ENCODE measurements around the gene CTNNA1.

The CTNNA1 gene

GRCh38 chr5:138850865-138851435, 97.7 kb downstream of the CTNNA1 start:
- Histone ChIP-seq H3K4me3 (replicated peaks; ENCODE audit: low read depth, low read length) (no peak overlapping the region), H3K27me3 (replicated peaks; ENCODE audit: control insufficient read depth, insufficient read depth, low read length) (no peaks in the 10 kb centered on the region), H3K36me3 (ENCODE audit: control insufficient read depth, insufficient read depth, low read length) (no peaks in the 10 kb centered on the region)
- TF ChIP-seq, protein P1, sequence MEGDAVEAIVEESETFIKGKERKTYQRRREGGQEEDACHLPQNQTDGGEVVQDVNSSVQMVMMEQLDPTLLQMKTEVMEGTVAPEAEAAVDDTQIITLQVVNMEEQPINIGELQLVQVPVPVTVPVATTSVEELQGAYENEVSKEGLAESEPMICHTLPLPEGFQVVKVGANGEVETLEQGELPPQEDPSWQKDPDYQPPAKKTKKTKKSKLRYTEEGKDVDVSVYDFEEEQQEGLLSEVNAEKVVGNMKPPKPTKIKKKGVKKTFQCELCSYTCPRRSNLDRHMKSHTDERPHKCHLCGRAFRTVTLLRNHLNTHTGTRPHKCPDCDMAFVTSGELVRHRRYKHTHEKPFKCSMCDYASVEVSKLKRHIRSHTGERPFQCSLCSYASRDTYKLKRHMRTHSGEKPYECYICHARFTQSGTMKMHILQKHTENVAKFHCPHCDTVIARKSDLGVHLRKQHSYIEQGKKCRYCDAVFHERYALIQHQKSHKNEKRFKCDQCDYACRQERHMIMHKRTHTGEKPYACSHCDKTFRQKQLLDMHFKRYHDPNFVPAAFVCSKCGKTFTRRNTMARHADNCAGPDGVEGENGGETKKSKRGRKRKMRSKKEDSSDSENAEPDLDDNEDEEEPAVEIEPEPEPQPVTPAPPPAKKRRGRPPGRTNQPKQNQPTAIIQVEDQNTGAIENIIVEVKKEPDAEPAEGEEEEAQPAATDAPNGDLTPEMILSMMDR (IDR thresholded peaks at IDR 0.05; ENCODE audit: insufficient read depth, low read length, poor library complexity, severe bottlenecking) = no peak
- no peak for DNase-seq (ENCODE audit: extremely low read depth, insufficient read length)

GRCh38 chr5:138853132-138853531, 99.9 kb downstream of the CTNNA1 start:
- no peak for DNase-seq (ENCODE audit: extremely low read depth, insufficient read length)
- H3K36me3 ChIP-seq (ENCODE audit: control insufficient read depth, insufficient read depth, low read length) = no peaks in the 10 kb centered on the region
- no peaks in the 10 kb centered on the region for H3K27me3 ChIP-seq (replicated peaks; ENCODE audit: control insufficient read depth, insufficient read depth, low read length)
- H3K4me3 ChIP-seq (replicated peaks; ENCODE audit: low read depth, low read length) = no peak overlapping the region
- TF ChIP-seq, protein P1 (IDR thresholded peaks at IDR 0.05; ENCODE audit: insufficient read depth, low read length, poor library complexity, severe bottlenecking) = no peak

DNA sequence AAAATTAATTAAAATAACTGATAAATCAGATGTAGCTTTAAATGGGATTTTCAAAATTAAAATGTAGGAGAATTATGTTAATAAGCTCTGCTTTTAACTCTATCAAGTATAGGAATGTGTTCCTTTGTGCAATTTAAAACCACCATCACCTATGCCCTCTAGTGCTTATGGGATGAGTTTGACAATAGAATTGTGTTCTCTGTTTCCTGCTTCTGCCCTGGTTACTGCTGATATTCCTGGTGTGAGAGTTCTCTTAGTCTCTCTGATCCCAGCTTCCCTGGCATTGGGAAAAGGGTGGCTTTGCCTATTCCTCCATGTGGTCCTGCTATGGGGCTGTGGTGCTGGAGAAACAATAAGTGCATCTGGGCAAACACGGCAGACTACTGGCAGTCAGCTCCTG, 113.8 kb downstream of the CTNNA1 start:
- DNase-seq (ENCODE audit: extremely low read depth, insufficient read length) = no peak
- no peaks in the 10 kb centered on the region for H3K36me3 ChIP-seq (ENCODE audit: control insufficient read depth, insufficient read depth, low read length)
- H3K4me3 ChIP-seq (replicated peaks; ENCODE audit: low read depth, low read length) = no peak overlapping the region
- TF ChIP-seq, protein P1 (IDR thresholded peaks at IDR 0.05; ENCODE audit: insufficient read depth, low read length, poor library complexity, severe bottlenecking) = no peak
- no peaks in the 10 kb centered on the region for H3K27me3 ChIP-seq (replicated peaks; ENCODE audit: control insufficient read depth, insufficient read depth, low read length)

DNA sequence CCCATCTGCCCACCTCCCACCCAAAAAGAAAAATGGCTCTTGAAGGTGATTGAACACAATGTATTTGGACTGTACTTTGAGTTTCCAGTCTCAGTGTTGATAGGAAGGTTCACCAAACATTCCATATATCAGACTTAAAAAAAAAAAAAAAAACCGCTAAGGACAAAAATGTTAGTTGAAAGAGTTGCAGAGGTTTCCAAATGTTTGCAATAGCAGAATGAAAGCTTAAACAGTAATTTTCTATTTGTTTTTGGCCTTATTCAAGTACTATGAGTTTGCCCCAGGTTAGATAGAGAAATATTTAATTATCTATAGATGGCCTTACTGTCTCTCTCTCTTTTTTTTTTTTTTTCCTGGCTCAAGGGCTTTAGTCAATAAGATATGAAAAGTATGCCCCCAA, 115.8 kb downstream of the CTNNA1 start:
- Histone ChIP-seq H3K36me3 (ENCODE audit: control insufficient read depth, insufficient read depth, low read length) (no peaks in the 10 kb centered on the region), H3K27me3 (replicated peaks; ENCODE audit: control insufficient read depth, insufficient read depth, low read length) (no peaks in the 10 kb centered on the region), H3K4me3 (replicated peaks; ENCODE audit: low read depth, low read length) (no peak overlapping the region)
- TF ChIP-seq, protein P1 (IDR thresholded peaks at IDR 0.05; ENCODE audit: insufficient read depth, low read length, poor library complexity, severe bottlenecking) = no peak
- DNase-seq (ENCODE audit: extremely low read depth, insufficient read length) = no peak

DNA sequence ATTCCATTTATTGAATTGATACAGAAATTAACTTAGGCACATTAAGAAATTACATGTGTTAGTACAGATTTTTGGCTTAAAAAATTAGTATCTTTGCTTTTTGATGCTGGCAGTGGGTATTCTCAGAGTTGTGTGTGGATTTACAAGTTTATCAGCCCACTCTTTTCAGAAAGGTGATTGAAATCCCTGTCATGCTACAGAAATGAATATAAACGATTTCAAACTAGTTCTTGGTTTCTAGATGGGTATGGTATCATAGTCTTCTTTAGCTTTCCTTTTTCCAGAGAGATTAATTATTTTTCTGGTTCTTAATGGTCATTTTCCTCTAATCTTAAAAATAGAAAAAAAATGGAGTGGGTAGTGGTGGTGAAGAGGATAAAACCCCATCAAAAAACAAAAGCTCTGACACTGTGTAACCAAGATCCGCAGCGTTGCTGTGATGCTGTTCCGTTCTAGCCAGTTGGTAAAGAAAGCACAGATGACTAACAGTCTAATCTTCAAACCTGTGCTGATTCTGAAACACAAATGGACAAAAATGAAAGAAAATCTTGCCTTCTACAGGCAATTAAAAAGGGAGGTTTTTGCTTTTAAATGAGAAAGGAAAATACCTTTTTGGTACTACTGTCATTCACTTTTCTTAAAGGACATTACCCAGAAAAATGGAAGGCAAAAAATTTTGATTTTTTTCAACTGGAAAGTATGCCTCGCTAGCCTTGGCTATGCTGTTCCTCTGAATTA, 116.7 kb downstream of the CTNNA1 start:
- no peak overlapping the region for H3K4me3 ChIP-seq (replicated peaks; ENCODE audit: low read depth, low read length)
- no peak for DNase-seq (ENCODE audit: extremely low read depth, insufficient read length)
- TF ChIP-seq, protein P1 (IDR thresholded peaks at IDR 0.05; ENCODE audit: insufficient read depth, low read length, poor library complexity, severe bottlenecking) = no peak
- no peaks in the 10 kb centered on the region for H3K36me3 ChIP-seq (ENCODE audit: control insufficient read depth, insufficient read depth, low read length)
- no peaks in the 10 kb centered on the region for H3K27me3 ChIP-seq (replicated peaks; ENCODE audit: control insufficient read depth, insufficient read depth, low read length)

Measured in GM06990 (cell line).